Mesothelial cell of epicardium (in vitro differentiated cells): ENCODE results near the gene NXPH1. TPM values are rescaled to one million over a fixed set of nuclear protein-coding genes. Genes with fewer than 3 reads are reported as not detected.

ENCODE experiments used
- DNase-seq, 2 experiments: peaks; one replicate each; pipeline ENCODE4 v3.0.0; 2021; ENCODE audit warnings: low spot score in 2 of 2; ENCODE audit not compliant: unreplicated experiment in 2 of 2
- H3K27ac Mint-ChIP-seq: 2 replicates; pipeline ENCODE4 v1.8.0; 2021; ENCODE audit warnings: mixed read lengths
- H3K27me3 Mint-ChIP-seq: 2 replicates; pipeline ENCODE4 v1.8.0; 2021; ENCODE audit warnings: low read depth, mixed read lengths
- H3K36me3 Mint-ChIP-seq: 2 replicates; pipeline ENCODE4 v1.8.0; 2021; ENCODE audit warnings: mixed read lengths
- H3K4me1 Mint-ChIP-seq: 2 replicates; pipeline ENCODE4 v1.8.0; 2021; ENCODE audit warnings: mixed read lengths
- H3K4me3 Mint-ChIP-seq: 2 replicates; pipeline ENCODE4 v1.8.0; 2021; ENCODE audit warnings: mild to moderate bottlenecking, moderate library complexity, mixed read lengths
- H3K9me3 Mint-ChIP-seq: 2 replicates; pipeline ENCODE4 v1.8.0; 2021; ENCODE audit warnings: mixed read lengths
- total RNA-seq: library from RNA; stranded (reverse); gene quantifications from 3 replicates; pipeline ENCODE4 v1.2.1, GENCODE V29; 2021
- TF ChIP-seq, protein P1 (sequence below): fragments of 200-600 bp; sonication (generic); IDR thresholded peaks from one replicate; pipeline ENCODE4 v1.5.0; 2021; ENCODE audit warnings: antibody characterized with exemption; ENCODE audit not compliant: unreplicated experiment

Gene NXPH1
- total RNA-seq, 1 donor from 2014 or later, result not detected

DNA sequence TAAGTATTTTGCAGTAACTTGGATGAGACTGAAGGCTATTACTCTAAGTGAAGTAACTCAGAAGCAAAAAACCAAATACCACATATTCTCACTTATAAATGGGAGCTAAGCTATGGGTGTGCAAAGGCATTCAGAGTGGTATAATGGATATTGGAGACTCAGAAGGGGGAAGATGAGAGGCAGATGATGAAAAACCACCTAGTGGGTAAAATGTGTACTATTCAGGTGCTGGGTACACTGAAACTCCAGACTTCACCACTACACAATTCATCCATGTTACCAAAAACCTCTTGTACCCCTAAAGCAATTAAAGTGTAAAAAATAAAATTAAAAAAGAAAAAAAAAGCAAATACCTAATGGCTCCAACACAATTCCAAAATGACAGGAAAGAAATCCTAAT lies 351.7 kb downstream of the NXPH1 start:
- no peaks in the 10 kb centered on the region for H3K4me1 Mint-ChIP-seq
- H3K36me3 Mint-ChIP-seq, result no peaks in the 10 kb centered on the region
- no peak overlapping the region for H3K4me3 Mint-ChIP-seq
- peaks cover 22% of the 10 kb centered on the region for H3K27me3 Mint-ChIP-seq
- TF ChIP-seq, protein P1, sequence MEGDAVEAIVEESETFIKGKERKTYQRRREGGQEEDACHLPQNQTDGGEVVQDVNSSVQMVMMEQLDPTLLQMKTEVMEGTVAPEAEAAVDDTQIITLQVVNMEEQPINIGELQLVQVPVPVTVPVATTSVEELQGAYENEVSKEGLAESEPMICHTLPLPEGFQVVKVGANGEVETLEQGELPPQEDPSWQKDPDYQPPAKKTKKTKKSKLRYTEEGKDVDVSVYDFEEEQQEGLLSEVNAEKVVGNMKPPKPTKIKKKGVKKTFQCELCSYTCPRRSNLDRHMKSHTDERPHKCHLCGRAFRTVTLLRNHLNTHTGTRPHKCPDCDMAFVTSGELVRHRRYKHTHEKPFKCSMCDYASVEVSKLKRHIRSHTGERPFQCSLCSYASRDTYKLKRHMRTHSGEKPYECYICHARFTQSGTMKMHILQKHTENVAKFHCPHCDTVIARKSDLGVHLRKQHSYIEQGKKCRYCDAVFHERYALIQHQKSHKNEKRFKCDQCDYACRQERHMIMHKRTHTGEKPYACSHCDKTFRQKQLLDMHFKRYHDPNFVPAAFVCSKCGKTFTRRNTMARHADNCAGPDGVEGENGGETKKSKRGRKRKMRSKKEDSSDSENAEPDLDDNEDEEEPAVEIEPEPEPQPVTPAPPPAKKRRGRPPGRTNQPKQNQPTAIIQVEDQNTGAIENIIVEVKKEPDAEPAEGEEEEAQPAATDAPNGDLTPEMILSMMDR, result no peak
- no peak overlapping the region for H3K27ac Mint-ChIP-seq
- DNase-seq, result no peak
- H3K9me3 Mint-ChIP-seq, result no peaks in the 10 kb centered on the region

DNA sequence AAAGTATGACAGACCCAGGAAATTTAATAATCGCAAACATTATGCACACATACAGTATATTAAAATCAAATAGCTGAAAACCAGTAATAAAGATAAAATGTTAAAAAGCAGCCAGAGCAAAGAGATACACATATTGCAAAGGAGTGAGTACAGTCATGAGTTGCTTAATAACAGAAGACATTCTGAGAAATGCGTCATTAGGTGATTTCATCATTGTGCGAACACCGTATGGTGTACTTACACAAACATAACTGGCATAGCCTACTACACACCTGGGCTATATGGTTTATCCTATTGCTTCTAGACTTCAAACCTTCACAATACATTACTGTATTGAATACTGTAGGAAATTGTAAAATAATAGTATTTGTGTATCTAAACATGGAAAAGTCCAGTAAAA lies 367.6 kb downstream of the NXPH1 start:
- Mint-ChIP-seq H3K4me1 (no peaks in the 10 kb centered on the region), H3K9me3 (no peaks in the 10 kb centered on the region), H3K27ac (no peak overlapping the region), H3K4me3 (no peak overlapping the region), H3K27me3 (peaks cover 2% of the 10 kb centered on the region), H3K36me3 (no peaks in the 10 kb centered on the region)
- TF ChIP-seq, protein P1, result no peak
- no peak for DNase-seq

Other genes starting within 250 kb of the NXPH1 start
- 6.8 to 8.3 TPM (median 8.2 TPM) in 3 replicates for gene ICA1, start 171.4 kb upstream of the NXPH1 start, total RNA-seq